DMS114 treated with DMSO at 0.1 percent for 48 hours (cell line): Measurements from ENCODE around the gene EPHA6.
"Not testable (repeated sequence)": the region's sequence is repeated elsewhere in the genome, so short reads cannot be mapped to it uniquely, and the experiment has no call there.

ENCODE experiments used
- DNase-seq: peaks from one replicate; lab custom pipeline; 2025; ENCODE audit not compliant: unreplicated experiment; lab: John Stamatoyannopoulos, UW

The EPHA6 gene

GRCh38 chr3:96900566-96900965, 86.2 kb downstream of the EPHA6 start:
- no peak for DNase-seq

- no peak for DNase-seq
Observed at GRCh38 chr3:96915445-96915844, 101.1 kb downstream of the EPHA6 start.

GRCh38 chr3:96931119-96931862, 116.9 kb downstream of the EPHA6 start:
- no peak for DNase-seq

GRCh38 chr3:96942131-96942530, 127.7 kb downstream of the EPHA6 start:
- not testable (repeated sequence) for DNase-seq

GRCh38 chr3:96958856-96959255, 144.5 kb downstream of the EPHA6 start:
- no peak for DNase-seq

- DNase-seq: no peak
Observed at GRCh38 chr3:96959474-96959873, 145.1 kb downstream of the EPHA6 start.

GRCh38 chr3:96959901-96960641, 145.7 kb downstream of the EPHA6 start:
- DNase-seq: no peak

- DNase-seq: no peak
Observed at GRCh38 chr3:96960661-96961330, 146.4 kb downstream of the EPHA6 start.

GRCh38 chr3:96961576-96961975, 147.2 kb downstream of the EPHA6 start:
- no peak for DNase-seq

GRCh38 chr3:96966181-96966929, 152.0 kb downstream of the EPHA6 start:
- DNase-seq: no peak

- DNase-seq: no peak
Observed at GRCh38 chr3:96970211-96970610, 155.8 kb downstream of the EPHA6 start.

- DNase-seq: no peak
Observed at GRCh38 chr3:96977671-96978070, 163.3 kb downstream of the EPHA6 start.

- not testable (repeated sequence) for DNase-seq
Observed at GRCh38 chr3:96983716-96984115, 169.3 kb downstream of the EPHA6 start.

- DNase-seq: no peak
Observed at GRCh38 chr3:96986241-96986640, 171.8 kb downstream of the EPHA6 start.

GRCh38 chr3:96991231-96991630, 176.8 kb downstream of the EPHA6 start:
- no peak for DNase-seq

GRCh38 chr3:96991800-96992365, 177.5 kb downstream of the EPHA6 start:
- DNase-seq: no peak

- DNase-seq: no peak
Observed at GRCh38 chr3:96994988-96995387, 180.6 kb downstream of the EPHA6 start.

GRCh38 chr3:96996009-96996408, 181.6 kb downstream of the EPHA6 start:
- DNase-seq: no peak

- DNase-seq: no peak
Observed at GRCh38 chr3:97001611-97002010, 187.2 kb downstream of the EPHA6 start.

- DNase-seq: no peak
Observed at GRCh38 chr3:97009427-97010019, 195.1 kb downstream of the EPHA6 start.
